Stimulated activated naive CD8-positive, alpha-beta T cell treated with anti-CD3 and anti-CD28 coated beads, Interleukin-15, Interleukin-2, amounts not matched to agents 100 ng/mL and 50 ng/mL, for 24 hours (primary cell): Measurements from ENCODE around the gene KAT6B.
A peak's percentile ranks its signal among the peaks of the same experiment; 100 is the strongest.
"Not testable (repeated sequence)": the region's sequence is repeated elsewhere in the genome, so short reads cannot be mapped to it uniquely, and the experiment has no call there.

ENCODE experiments used
- H3K27ac Mint-ChIP-seq: one replicate; pipeline ENCODE4 v1.8.0; 2021; ENCODE audit warnings: mild to moderate bottlenecking, mixed read lengths
- H3K27me3 Mint-ChIP-seq: one replicate; pipeline ENCODE4 v1.8.0; 2021; ENCODE audit warnings: mixed read lengths
- H3K36me3 Mint-ChIP-seq: one replicate; pipeline ENCODE4 v1.8.0; 2021; ENCODE audit warnings: low read depth, mixed read lengths
- H3K4me1 Mint-ChIP-seq: one replicate; pipeline ENCODE4 v1.8.0; 2021; ENCODE audit warnings: low read depth, mixed read lengths
- H3K4me3 Mint-ChIP-seq: one replicate; pipeline ENCODE4 v1.8.0; 2021; ENCODE audit warnings: mild to moderate bottlenecking, mixed read lengths
- H3K9me3 Mint-ChIP-seq: one replicate; pipeline ENCODE4 v1.8.0; 2021; ENCODE audit warnings: mixed read lengths

Gene KAT6B

GRCh38 chr10:74882427-74882826 lies 56.0 kb downstream of the KAT6B start:
- no peaks in the 10 kb centered on the region for H3K9me3 Mint-ChIP-seq
- peaks cover 42% of the 10 kb centered on the region for H3K4me1 Mint-ChIP-seq
- no peak overlapping the region for H3K4me3 Mint-ChIP-seq
- no peaks in the 10 kb centered on the region for H3K36me3 Mint-ChIP-seq
- no peak overlapping the region for H3K27ac Mint-ChIP-seq
- H3K27me3 Mint-ChIP-seq = no peaks in the 10 kb centered on the region

- H3K4me1 Mint-ChIP-seq = peaks cover 42% of the 10 kb centered on the region
- H3K27me3 Mint-ChIP-seq = no peaks in the 10 kb centered on the region
- H3K9me3 Mint-ChIP-seq = no peaks in the 10 kb centered on the region
- no peak overlapping the region for H3K27ac Mint-ChIP-seq
- no peak overlapping the region for H3K4me3 Mint-ChIP-seq
- H3K36me3 Mint-ChIP-seq = no peaks in the 10 kb centered on the region
These were observed 56.4 kb downstream of the KAT6B start for GRCh38 chr10:74882831-74883230.

GRCh38 chr10:74883428-74883827 lies 57.0 kb downstream of the KAT6B start:
- Mint-ChIP-seq H3K4me3 (no peak overlapping the region), H3K27ac (no peak overlapping the region), H3K4me1 (peaks cover 42% of the 10 kb centered on the region), H3K27me3 (no peaks in the 10 kb centered on the region), H3K36me3 (no peaks in the 10 kb centered on the region), H3K9me3 (no peaks in the 10 kb centered on the region)

- no peaks in the 10 kb centered on the region for H3K36me3 Mint-ChIP-seq
- H3K27ac Mint-ChIP-seq = no peak overlapping the region
- H3K27me3 Mint-ChIP-seq = no peaks in the 10 kb centered on the region
- no peak overlapping the region for H3K4me3 Mint-ChIP-seq
- peaks cover 50% of the 10 kb centered on the region for H3K4me1 Mint-ChIP-seq
- no peaks in the 10 kb centered on the region for H3K9me3 Mint-ChIP-seq
These were observed 61.3 kb downstream of the KAT6B start for GRCh38 chr10:74887614-74888284.

- H3K9me3 Mint-ChIP-seq = no peaks in the 10 kb centered on the region
- H3K4me3 Mint-ChIP-seq = no peak overlapping the region
- H3K27me3 Mint-ChIP-seq = no peaks in the 10 kb centered on the region
- no peaks in the 10 kb centered on the region for H3K36me3 Mint-ChIP-seq
- no peak overlapping the region for H3K27ac Mint-ChIP-seq
- peaks cover 40% of the 10 kb centered on the region for H3K4me1 Mint-ChIP-seq
These were observed 62.7 kb downstream of the KAT6B start for GRCh38 chr10:74888962-74889661.

- Mint-ChIP-seq H3K27ac (no peak overlapping the region), H3K9me3 (no peaks in the 10 kb centered on the region), H3K4me1 (peaks cover 42% of the 10 kb centered on the region), H3K36me3 (no peaks in the 10 kb centered on the region), H3K27me3 (no peaks in the 10 kb centered on the region), H3K4me3 (no peak overlapping the region)
These were observed 63.2 kb downstream of the KAT6B start for GRCh38 chr10:74889662-74889998.

GRCh38 chr10:74890460-74890859 lies 64.1 kb downstream of the KAT6B start:
- Mint-ChIP-seq H3K9me3 (no peaks in the 10 kb centered on the region), H3K36me3 (no peaks in the 10 kb centered on the region), H3K4me3 (no peak overlapping the region), H3K27ac (no peak overlapping the region), H3K4me1 (peaks cover 46% of the 10 kb centered on the region), H3K27me3 (no peaks in the 10 kb centered on the region)

GRCh38 chr10:74891053-74891452 lies 64.7 kb downstream of the KAT6B start:
- H3K27me3 Mint-ChIP-seq = no peaks in the 10 kb centered on the region
- H3K4me3 Mint-ChIP-seq = no peak overlapping the region
- H3K4me1 Mint-ChIP-seq = peaks cover 49% of the 10 kb centered on the region
- peaks cover 5% of the 10 kb centered on the region for H3K36me3 Mint-ChIP-seq
- no peak overlapping the region for H3K27ac Mint-ChIP-seq
- no peaks in the 10 kb centered on the region for H3K9me3 Mint-ChIP-seq

GRCh38 chr10:74892839-74893238 lies 66.4 kb downstream of the KAT6B start:
- peak overlapping the region; percentile 37 for H3K27ac Mint-ChIP-seq
- peaks cover 55% of the 10 kb centered on the region for H3K4me1 Mint-ChIP-seq
- H3K4me3 Mint-ChIP-seq = no peak overlapping the region
- H3K27me3 Mint-ChIP-seq = no peaks in the 10 kb centered on the region
- peaks cover 5% of the 10 kb centered on the region for H3K36me3 Mint-ChIP-seq
- no peaks in the 10 kb centered on the region for H3K9me3 Mint-ChIP-seq

- peaks cover 60% of the 10 kb centered on the region for H3K4me1 Mint-ChIP-seq
- not testable (repeated sequence) for H3K9me3 Mint-ChIP-seq, H3K36me3 Mint-ChIP-seq, H3K27ac Mint-ChIP-seq, H3K4me3 Mint-ChIP-seq, H3K27me3 Mint-ChIP-seq
These were observed 66.9 kb downstream of the KAT6B start for GRCh38 chr10:74893329-74893728.

GRCh38 chr10:74896788-74897527 lies 70.6 kb downstream of the KAT6B start:
- Mint-ChIP-seq H3K36me3 (peaks cover 5% of the 10 kb centered on the region), H3K27ac (no peak overlapping the region), H3K4me1 (peaks cover 72% of the 10 kb centered on the region), H3K4me3 (no peak overlapping the region), H3K9me3 (no peaks in the 10 kb centered on the region), H3K27me3 (no peaks in the 10 kb centered on the region)

GRCh38 chr10:74898201-74898976 lies 72.0 kb downstream of the KAT6B start:
- no peak overlapping the region for H3K4me3 Mint-ChIP-seq
- no peaks in the 10 kb centered on the region for H3K27me3 Mint-ChIP-seq
- H3K9me3 Mint-ChIP-seq = no peaks in the 10 kb centered on the region
- peaks cover 5% of the 10 kb centered on the region for H3K36me3 Mint-ChIP-seq
- peak overlapping the region; percentile 73 for H3K27ac Mint-ChIP-seq
- H3K4me1 Mint-ChIP-seq = peaks cover 67% of the 10 kb centered on the region

GRCh38 chr10:74900297-74900696 lies 73.9 kb downstream of the KAT6B start:
- peaks cover 63% of the 10 kb centered on the region for H3K4me1 Mint-ChIP-seq
- peak overlapping the region; percentile 46 for H3K4me3 Mint-ChIP-seq

GRCh38 chr10:74901301-74901700 lies 74.9 kb downstream of the KAT6B start:
- no peak overlapping the region for H3K27ac Mint-ChIP-seq
- H3K36me3 Mint-ChIP-seq = no peaks in the 10 kb centered on the region
- H3K27me3 Mint-ChIP-seq = no peaks in the 10 kb centered on the region
- H3K4me1 Mint-ChIP-seq = peaks cover 56% of the 10 kb centered on the region
- no peaks in the 10 kb centered on the region for H3K9me3 Mint-ChIP-seq
- no peak overlapping the region for H3K4me3 Mint-ChIP-seq

More at GRCh38 chr10:74900297-74900696, 73.9 kb downstream of the KAT6B start:
- Mint-ChIP-seq H3K27me3 (no peaks in the 10 kb centered on the region), H3K27ac (peak overlapping the region; percentile 67), H3K9me3 (no peaks in the 10 kb centered on the region), H3K36me3 (peaks cover 5% of the 10 kb centered on the region)
